DOHH2 (cell line): ENCODE data around the gene UTS2R.

Experiments
- H3F3A ChIP-seq: fragments of 200-600 bp; sonication (generic), shearing (Covaris generic); 2 replicates; pipeline ENCODE4 v1.6.0; 2016; ENCODE audit warnings: antibody characterized with exemption, mild to moderate bottlenecking; ENCODE audit not compliant: control insufficient read depth, insufficient read depth
- H3K27ac ChIP-seq: fragments of 200-600 bp; sonication (generic); 2 replicates; pipeline ENCODE4 v1.5.1; 2014; ENCODE audit warnings: low read depth, mild to moderate bottlenecking, low read length, moderate library complexity
- H3K27me3 ChIP-seq: fragments of 200-600 bp; sonication (generic); 2 replicates; pipeline ENCODE4 v1.6.1; 2014; ENCODE audit warnings: mild to moderate bottlenecking, low read length, mixed read lengths; ENCODE audit not compliant: control insufficient read depth
- H3K36me3 ChIP-seq: fragments of 200-600 bp; sonication (generic); 2 replicates; pipeline ENCODE4 v1.6.1; 2014; ENCODE audit warnings: mild to moderate bottlenecking, low read length, moderate library complexity, mixed read lengths; ENCODE audit not compliant: control insufficient read depth
- H3K4me1 ChIP-seq: fragments of 200-600 bp; sonication (generic); 2 replicates; pipeline ENCODE4 v1.6.1; 2014; ENCODE audit warnings: mild to moderate bottlenecking, low read length, mixed read lengths; ENCODE audit not compliant: control insufficient read depth
- H3K4me2 ChIP-seq: fragments of 200-600 bp; sonication (generic); 2 replicates; pipeline ENCODE4 v1.6.0; 2014; ENCODE audit warnings: mild to moderate bottlenecking, low read length, moderate library complexity
- H3K4me3 ChIP-seq: fragments of 200-600 bp; sonication (generic); 2 replicates; pipeline ENCODE4 v1.5.1; 2014; ENCODE audit warnings: mild to moderate bottlenecking, low read length, mixed read lengths
- H3K79me2 ChIP-seq: fragments of 200-600 bp; sonication (generic); 2 replicates; pipeline ENCODE4 v1.6.1; 2014; ENCODE audit warnings: mild to moderate bottlenecking, low read length, mixed read lengths; ENCODE audit not compliant: control insufficient read depth
- H3K9me2 ChIP-seq: fragments of 200-600 bp; sonication (generic); replicated peaks from 2 replicates; pipeline ENCODE4 v1.6.1; 2014; ENCODE audit warnings: mild to moderate bottlenecking, low read length, mixed read lengths; ENCODE audit not compliant: control insufficient read depth
- H3K9me3 ChIP-seq: fragments of 200-600 bp; sonication (generic); 2 replicates; pipeline ENCODE4 v1.6.1; 2014; ENCODE audit warnings: antibody characterized with exemption, low read length, mixed read lengths; ENCODE audit not compliant: control insufficient read depth, insufficient read depth
- H4K20me1 ChIP-seq: fragments of 200-600 bp; sonication (generic); 2 replicates; pipeline ENCODE4 v1.6.0; 2014; ENCODE audit warnings: low read depth, mild to moderate bottlenecking, antibody characterized with exemption, low read length, moderate library complexity; ENCODE audit not compliant: control insufficient read depth, insufficient read depth
- EZH2phosphoT487 ChIP-seq: fragments of 200-600 bp; sonication (generic); IDR thresholded peaks from 2 replicates; pipeline ENCODE4 v1.6.1; 2017; ENCODE audit warnings: borderline replicate concordance, mild to moderate bottlenecking, antibody characterized with exemption, low read length, moderate library complexity, mixed read lengths
- TF ChIP-seq, protein P1 (sequence below): fragments of 200-600 bp; sonication (generic); IDR thresholded peaks from one replicate; pipeline ENCODE4 v1.5.1; 2014; ENCODE audit warnings: antibody characterized with exemption, mild to moderate bottlenecking, low read depth, low read length; ENCODE audit not compliant: poor library complexity, severe bottlenecking

Gene UTS2R

DNA sequence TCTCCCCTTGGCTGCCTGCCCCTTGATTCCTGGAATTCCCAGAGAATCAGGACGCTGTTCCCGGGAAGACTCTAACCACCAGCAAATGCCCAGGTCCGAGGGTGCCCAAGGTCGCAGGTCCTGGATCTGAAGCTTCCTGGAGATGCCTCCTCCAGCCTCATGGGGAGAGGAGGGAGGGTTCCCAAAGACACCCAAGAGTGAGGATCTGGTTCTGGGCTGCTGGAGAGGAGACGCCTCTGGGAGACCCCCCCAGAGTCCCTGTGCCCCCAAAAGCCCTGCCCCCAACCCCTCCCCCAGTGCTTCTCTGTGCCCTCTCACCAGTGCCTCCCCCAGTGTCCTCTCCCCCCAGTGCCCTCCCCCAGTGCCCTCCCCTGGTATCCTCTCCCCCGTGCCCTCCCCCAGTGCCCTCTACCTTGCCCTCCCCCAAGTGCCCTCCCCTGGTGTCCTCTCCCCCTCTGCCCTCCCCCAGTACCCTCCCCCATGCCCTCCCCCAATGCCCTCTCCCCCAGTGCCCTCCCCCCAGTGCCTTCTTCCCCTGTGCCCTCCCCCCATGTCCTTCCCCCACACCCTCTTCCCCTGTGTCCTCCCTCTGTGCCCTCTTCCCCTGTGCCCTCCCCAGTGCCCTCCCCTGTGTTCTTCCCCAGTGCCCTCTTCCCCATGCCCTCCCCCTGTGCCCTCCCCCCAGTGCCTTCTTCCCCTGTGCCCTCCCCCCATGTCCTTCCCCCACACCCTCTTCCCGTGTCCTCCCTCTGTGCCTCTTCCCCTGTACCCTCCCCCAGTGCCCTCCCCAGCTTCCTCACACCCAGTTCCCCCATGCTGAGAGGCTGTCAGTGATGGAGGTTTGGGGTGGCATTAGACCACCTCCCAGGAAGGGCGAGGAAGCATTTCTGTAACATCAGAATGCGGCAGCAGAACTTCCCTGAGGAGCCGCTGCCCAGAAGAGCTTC, 31.7 kb upstream of the UTS2R start:
- no peak overlapping the region for H3K4me2 ChIP-seq
- no peaks in the 10 kb centered on the region for H3K36me3 ChIP-seq
- H3F3A ChIP-seq: peaks cover 4% of the 10 kb centered on the region
- H3K27ac ChIP-seq: no peak overlapping the region
- H3K4me3 ChIP-seq: no peak overlapping the region
- H4K20me1 ChIP-seq: no peaks in the 10 kb centered on the region
- H3K9me3 ChIP-seq: no peaks in the 10 kb centered on the region
- no peaks in the 10 kb centered on the region for H3K79me2 ChIP-seq
- H3K9me2 ChIP-seq: no peaks in the 10 kb centered on the region
- peaks cover 16% of the 10 kb centered on the region for H3K4me1 ChIP-seq
- peaks cover 30% of the 10 kb centered on the region for H3K27me3 ChIP-seq
- no peak for TF ChIP-seq EZH2phosphoT487
- TF ChIP-seq, protein P1, sequence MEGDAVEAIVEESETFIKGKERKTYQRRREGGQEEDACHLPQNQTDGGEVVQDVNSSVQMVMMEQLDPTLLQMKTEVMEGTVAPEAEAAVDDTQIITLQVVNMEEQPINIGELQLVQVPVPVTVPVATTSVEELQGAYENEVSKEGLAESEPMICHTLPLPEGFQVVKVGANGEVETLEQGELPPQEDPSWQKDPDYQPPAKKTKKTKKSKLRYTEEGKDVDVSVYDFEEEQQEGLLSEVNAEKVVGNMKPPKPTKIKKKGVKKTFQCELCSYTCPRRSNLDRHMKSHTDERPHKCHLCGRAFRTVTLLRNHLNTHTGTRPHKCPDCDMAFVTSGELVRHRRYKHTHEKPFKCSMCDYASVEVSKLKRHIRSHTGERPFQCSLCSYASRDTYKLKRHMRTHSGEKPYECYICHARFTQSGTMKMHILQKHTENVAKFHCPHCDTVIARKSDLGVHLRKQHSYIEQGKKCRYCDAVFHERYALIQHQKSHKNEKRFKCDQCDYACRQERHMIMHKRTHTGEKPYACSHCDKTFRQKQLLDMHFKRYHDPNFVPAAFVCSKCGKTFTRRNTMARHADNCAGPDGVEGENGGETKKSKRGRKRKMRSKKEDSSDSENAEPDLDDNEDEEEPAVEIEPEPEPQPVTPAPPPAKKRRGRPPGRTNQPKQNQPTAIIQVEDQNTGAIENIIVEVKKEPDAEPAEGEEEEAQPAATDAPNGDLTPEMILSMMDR: no peak

DNA sequence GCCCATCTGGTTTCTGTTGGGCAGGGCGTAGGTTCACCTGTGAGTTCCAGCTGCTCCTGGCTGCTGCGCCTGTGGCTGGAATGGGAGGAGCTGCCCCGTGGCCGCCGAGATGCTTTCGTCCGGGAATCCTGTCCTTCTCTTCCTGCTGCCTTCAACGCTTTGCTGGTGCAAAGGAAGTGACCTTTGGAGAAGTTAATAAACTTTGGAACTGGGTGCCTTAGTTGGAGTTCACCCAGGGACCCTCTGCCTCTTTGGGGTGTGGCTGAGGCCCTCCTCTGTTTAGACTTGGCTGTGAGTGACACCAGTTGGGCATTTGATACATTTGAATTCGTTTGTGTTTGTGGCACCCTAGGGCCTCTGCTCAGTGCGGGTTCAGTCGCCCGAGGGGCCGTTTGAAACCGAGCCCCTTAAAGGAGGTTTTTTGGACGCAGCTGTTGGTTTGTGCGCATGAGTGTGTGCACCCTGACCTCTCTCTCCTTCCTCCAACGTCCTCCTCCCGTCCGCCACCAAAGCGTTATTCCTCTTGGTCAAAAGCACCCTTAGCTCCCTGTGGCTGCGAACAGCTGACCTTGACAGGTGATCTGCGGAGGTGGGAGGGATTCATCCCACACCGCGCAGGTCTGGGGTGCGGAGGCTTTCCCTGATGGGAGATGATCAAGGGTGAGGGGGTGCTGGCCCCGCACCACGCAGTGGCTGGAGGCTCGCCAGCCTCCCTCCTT, 29.0 kb upstream of the UTS2R start:
- peaks cover 9% of the 10 kb centered on the region for H3K4me1 ChIP-seq
- H3K27me3 ChIP-seq: peaks cover 11% of the 10 kb centered on the region
- H3K4me3 ChIP-seq: no peak overlapping the region
- no peaks in the 10 kb centered on the region for H3K79me2 ChIP-seq
- no peaks in the 10 kb centered on the region for H3K9me3 ChIP-seq
- H3K27ac ChIP-seq: no peak overlapping the region
- no peaks in the 10 kb centered on the region for H3K36me3 ChIP-seq
- H4K20me1 ChIP-seq: no peaks in the 10 kb centered on the region
- no peaks in the 10 kb centered on the region; the same call in 1 of the 2 replicates for H3F3A ChIP-seq
- no peak overlapping the region for H3K4me2 ChIP-seq
- no peaks in the 10 kb centered on the region for H3K9me2 ChIP-seq
- TF ChIP-seq EZH2phosphoT487: no peak
- TF ChIP-seq, protein P1: no peak

DNA sequence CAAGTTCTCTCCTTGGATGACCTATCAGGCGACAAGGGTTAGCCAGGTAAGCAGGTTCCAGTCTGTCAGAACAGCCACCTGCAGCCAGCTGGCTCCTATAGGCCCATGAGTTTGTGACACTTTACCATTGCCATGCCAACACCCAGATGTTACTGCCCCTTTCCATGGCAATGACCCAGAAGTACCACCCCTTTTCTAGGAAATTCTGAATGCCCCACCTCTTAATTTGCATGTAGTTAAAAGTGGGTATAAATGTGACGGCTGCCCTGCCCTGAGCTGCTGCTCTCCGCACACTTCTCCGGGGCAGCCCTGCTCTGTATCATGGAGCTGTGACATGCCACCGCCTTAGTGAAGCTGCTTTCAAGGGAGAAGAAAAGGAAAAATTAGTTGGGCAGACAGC, 28.0 kb upstream of the UTS2R start:
- peaks cover 5% of the 10 kb centered on the region for H3K27me3 ChIP-seq
- TF ChIP-seq, protein P1: no peak
- TF ChIP-seq EZH2phosphoT487: no peak
- H3K4me1 ChIP-seq: peaks cover 9% of the 10 kb centered on the region
- H3F3A ChIP-seq: no peaks in the 10 kb centered on the region; the same call in 1 of the 2 replicates
- H3K79me2 ChIP-seq: no peaks in the 10 kb centered on the region
- no peaks in the 10 kb centered on the region for H3K9me2 ChIP-seq
- no peaks in the 10 kb centered on the region for H4K20me1 ChIP-seq
- H3K36me3 ChIP-seq: no peaks in the 10 kb centered on the region
- H3K9me3 ChIP-seq: no peaks in the 10 kb centered on the region
- no peak overlapping the region for H3K4me3 ChIP-seq
- H3K4me2 ChIP-seq: no peak overlapping the region
- no peak overlapping the region for H3K27ac ChIP-seq
